ENCODE measurements around the gene EIF4E2.

DNA sequence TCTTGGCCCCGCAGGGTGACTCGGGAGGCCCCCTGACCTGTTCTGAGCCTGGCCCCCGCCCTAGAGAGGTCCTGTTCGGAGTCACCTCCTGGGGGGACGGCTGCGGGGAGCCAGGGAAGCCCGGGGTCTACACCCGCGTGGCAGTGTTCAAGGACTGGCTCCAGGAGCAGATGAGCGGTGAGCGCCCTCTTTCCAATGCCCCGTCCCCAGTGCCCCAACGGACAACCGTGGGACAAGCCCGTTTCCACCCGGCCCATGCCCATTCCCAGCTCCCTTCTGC, 27.1 kb upstream of the EIF4E2 start:
- TF ChIP-seq EP300 (IDR thresholded peaks at IDR 0.05): no peak
- TF ChIP-seq, protein P1, sequence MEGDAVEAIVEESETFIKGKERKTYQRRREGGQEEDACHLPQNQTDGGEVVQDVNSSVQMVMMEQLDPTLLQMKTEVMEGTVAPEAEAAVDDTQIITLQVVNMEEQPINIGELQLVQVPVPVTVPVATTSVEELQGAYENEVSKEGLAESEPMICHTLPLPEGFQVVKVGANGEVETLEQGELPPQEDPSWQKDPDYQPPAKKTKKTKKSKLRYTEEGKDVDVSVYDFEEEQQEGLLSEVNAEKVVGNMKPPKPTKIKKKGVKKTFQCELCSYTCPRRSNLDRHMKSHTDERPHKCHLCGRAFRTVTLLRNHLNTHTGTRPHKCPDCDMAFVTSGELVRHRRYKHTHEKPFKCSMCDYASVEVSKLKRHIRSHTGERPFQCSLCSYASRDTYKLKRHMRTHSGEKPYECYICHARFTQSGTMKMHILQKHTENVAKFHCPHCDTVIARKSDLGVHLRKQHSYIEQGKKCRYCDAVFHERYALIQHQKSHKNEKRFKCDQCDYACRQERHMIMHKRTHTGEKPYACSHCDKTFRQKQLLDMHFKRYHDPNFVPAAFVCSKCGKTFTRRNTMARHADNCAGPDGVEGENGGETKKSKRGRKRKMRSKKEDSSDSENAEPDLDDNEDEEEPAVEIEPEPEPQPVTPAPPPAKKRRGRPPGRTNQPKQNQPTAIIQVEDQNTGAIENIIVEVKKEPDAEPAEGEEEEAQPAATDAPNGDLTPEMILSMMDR (IDR thresholded peaks at IDR 0.05): no peak

All from tibial nerve (tissue), 4 donors.